ENCODE data around the gene GALNT2. TPM values are rescaled to one million over a fixed set of nuclear protein-coding genes. Genes with fewer than 3 reads are reported as not detected.

The GALNT2 gene
- total and polyA plus RNA-seq, 9 of the 15 experiments (the other 6 are each of a cell fraction or from before 2014, with no cell fraction given): 1.6 to 106 (median 51.9) TPM

DNA sequence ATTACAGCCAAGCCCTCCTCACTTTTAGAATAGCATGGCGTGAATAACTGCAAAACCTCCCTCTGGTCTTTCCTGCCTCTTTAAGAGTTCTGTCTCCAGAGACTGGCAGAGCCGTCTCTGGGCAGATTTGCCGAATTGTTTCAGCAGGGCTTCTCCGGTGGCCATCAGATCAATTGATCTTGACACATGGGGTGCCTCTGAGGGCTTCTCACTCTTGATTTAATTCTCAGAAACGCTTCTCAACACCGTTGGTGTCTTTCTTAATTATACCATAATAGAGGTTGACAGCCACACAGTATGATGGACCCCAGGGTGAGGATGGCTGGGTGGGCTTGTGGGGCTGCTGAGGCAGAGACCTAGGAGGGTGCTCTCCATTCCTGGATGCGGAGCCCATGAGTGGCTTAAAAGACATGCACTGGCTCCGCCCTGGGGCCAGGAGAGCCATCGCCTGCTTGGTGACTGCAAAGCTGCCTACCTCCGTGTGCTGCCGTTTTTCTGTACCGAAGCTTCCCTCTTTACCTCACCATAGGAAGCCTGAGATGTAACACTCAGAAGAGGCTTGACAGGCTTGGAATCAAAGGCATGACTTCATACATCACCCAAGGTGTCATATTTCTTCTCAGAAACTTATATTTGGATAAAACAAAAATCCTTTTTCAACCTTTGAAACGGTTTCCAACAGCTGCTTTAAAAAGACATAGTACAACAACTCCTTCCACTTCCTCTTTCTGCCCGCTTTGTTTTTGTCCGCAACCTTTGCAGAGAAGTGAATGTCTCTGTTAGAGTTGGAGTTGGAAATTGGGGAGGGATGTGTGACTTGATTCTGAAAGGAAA, 82.9 kb downstream of the GALNT2 start (continued):
- TF ChIP-seq POLR2AphosphoS5 (IDR thresholded peaks at IDR 0.05; ENCODE audit: control insufficient read depth, insufficient read depth, low read depth, low read length): no peak
- TF ChIP-seq ZZZ3 (IDR thresholded peaks at IDR 0.05): no peak
- peak; percentile 45; the same call in 1 of the 2 replicates for TF ChIP-seq CXXC5 (CRISPR knock-in tag; IDR thresholded peaks at IDR 0.05)
- TF ChIP-seq ZBTB8A (IDR thresholded peaks at IDR 0.05; ENCODE audit: partially characterized antibody): no peak
- TF ChIP-seq IRF2 (CRISPR knock-in tag; IDR thresholded peaks at IDR 0.05): no peak
- TF ChIP-seq TCF3 (CRISPR knock-in tag; IDR thresholded peaks at IDR 0.05): no peak
- TF ChIP-seq NELFE (IDR thresholded peaks at IDR 0.05; ENCODE audit: insufficient read depth, insufficient read length): no peak
- TF ChIP-seq NBN (IDR thresholded peaks at IDR 0.05; ENCODE audit: low read depth): no peak; the same call in 1 of the 2 replicates
- TF ChIP-seq ZNF444 (CRISPR knock-in tag; IDR thresholded peaks at IDR 0.05): no peak
- TF ChIP-seq HOXB6 (CRISPR knock-in tag; IDR thresholded peaks at IDR 0.05; ENCODE audit: borderline replicate concordance): no peak
- TF ChIP-seq ZNF212 (CRISPR knock-in tag; IDR thresholded peaks at IDR 0.05): no peak

DNA sequence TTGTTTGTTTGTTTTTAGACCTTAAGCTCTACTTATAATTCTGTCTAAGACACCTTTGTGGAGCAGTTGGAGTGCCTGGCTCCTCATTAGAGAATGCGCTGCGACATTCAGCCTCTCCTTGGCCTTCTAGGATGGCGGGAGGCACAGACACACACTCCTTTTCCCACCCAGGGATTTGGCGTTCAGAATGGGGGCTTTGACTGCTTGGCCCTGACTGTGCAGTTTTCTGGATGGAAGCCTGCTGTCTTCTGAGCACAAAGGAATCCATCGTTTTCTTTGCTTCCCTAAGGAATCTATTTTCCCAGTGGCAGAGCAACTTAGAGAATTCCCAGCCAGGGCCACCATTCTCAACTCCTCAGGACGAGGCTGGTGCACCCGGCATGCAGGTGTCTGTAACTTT, 83.6 kb downstream of the GALNT2 start:
- H3K79me2 ChIP-seq (ENCODE audit: control insufficient read depth, insufficient read depth, low read length): peaks cover 98% of the 10 kb centered on the region
- FAIRE-seq: no peak
- intact Hi-C loops (cut with micrococcal nuclease): loop anchor here (10.0 kb wide), 1 partner anchor 596 kb away; the partner anchor contains the start of gene ABCB10
- in situ Hi-C loops (cut with MboI): no loop called here
- CTCF ChIA-PET (ENCODE audit: low intra/inter-chr PET ratio): no interaction called here
- peaks cover 77 to 88% of the 10 kb centered on the region in 2 experiments for H3K4me1 ChIP-seq (replicated peaks in 1 of 2; ENCODE audit: control insufficient read depth in 2 of 2, insufficient read depth in 2 of 2, low read length in 2 of 2)
- POLR2A ChIA-PET: interaction anchor here (0.6 to 1.4 kb wide), 4 partner anchors 15 to 36 kb away, joined by 3 to 4 read pairs (median 3); no protein-coding TSS in a partner anchor
- H4K20me1 ChIP-seq (replicated peaks; ENCODE audit: control insufficient read depth, insufficient read depth, low read length): no peaks in the 10 kb centered on the region
- H3K9me3 ChIP-seq (replicated peaks; ENCODE audit: control insufficient read depth, insufficient read depth, low read depth, low read length): no peaks in the 10 kb centered on the region
- no peak for DNase-seq (ENCODE audit: extremely low read depth in 1 of 4, low spot score in 3 of 4)
- peak overlapping the region; percentile 15 to 36; a peak in 3 of 4 replicates for H3K9ac ChIP-seq (ENCODE audit: insufficient read depth in 1 of 2, low read depth in 2 of 2, low read length in 2 of 2)
- BruUV-seq (replicated peaks): no TSS peak
- no peak for ATAC-seq
- WGBS (ENCODE audit: insufficient coverage, low coverage, missing lambda C conversion rate): 56% methylated on average over 7 of the region's 7 CpGs
- no peaks in the 10 kb centered on the region for H3K27me3 ChIP-seq (ENCODE audit: control insufficient read depth in 2 of 2, insufficient read depth in 2 of 2, low read length in 2 of 2)
- peak overlapping the region; percentile 71; the same call in 2 of the 3 replicates for H3K27ac ChIP-seq (ENCODE audit: extremely low read depth, low read depth, low read length)
- H3K4me3 ChIP-seq: peak overlapping the region; percentile 2; the same call in 1 of the 2 replicates
- H3K36me3 ChIP-seq (ENCODE audit: control insufficient read depth, insufficient read depth, low read length): peaks cover 6% of the 10 kb centered on the region; the same call in 1 of the 3 replicates
- H3K4me2 ChIP-seq (ENCODE audit: insufficient read depth, low read length): peak overlapping the region; percentile 57
- no peak overlapping the region; the same call in 1 of the 2 replicates for H2AFZ ChIP-seq (ENCODE audit: low read depth, low read length)
- no peaks in the 10 kb centered on the region for H3K9me1 ChIP-seq (ENCODE audit: control insufficient read depth, insufficient read depth, low read length)
- 0 out of 2 replicates have a peak, but pooled peaks have one; percentile 38 for TF ChIP-seq ZNF644 (tag; IDR thresholded peaks at IDR 0.05; ENCODE audit: low read depth)
- 0 out of 2 replicates have a peak, but pooled peaks have one; percentile 4 for TF ChIP-seq MAFG (tag; conservative IDR thresholded peaks at IDR 0.05)
- no peak for TF ChIP-seq LEF1 (IDR thresholded peaks at IDR 0.05)
- TF ChIP-seq SMARCC2 (IDR thresholded peaks at IDR 0.05; ENCODE audit: low read depth): peak; percentile 8; the same call in 1 of the 2 replicates
- no peak for TF ChIP-seq SRSF1 (IDR thresholded peaks at IDR 0.05; ENCODE audit: low read depth, low read length)
- TF ChIP-seq NFE2 (IDR thresholded peaks at IDR 0.05; ENCODE audit: low read depth): 0 out of 2 replicates have a peak, but pooled peaks have one; percentile 6
- TF ChIP-seq ZNF316 (IDR thresholded peaks at IDR 0.05): peak; percentile 52
- TF ChIP-seq, protein P1, sequence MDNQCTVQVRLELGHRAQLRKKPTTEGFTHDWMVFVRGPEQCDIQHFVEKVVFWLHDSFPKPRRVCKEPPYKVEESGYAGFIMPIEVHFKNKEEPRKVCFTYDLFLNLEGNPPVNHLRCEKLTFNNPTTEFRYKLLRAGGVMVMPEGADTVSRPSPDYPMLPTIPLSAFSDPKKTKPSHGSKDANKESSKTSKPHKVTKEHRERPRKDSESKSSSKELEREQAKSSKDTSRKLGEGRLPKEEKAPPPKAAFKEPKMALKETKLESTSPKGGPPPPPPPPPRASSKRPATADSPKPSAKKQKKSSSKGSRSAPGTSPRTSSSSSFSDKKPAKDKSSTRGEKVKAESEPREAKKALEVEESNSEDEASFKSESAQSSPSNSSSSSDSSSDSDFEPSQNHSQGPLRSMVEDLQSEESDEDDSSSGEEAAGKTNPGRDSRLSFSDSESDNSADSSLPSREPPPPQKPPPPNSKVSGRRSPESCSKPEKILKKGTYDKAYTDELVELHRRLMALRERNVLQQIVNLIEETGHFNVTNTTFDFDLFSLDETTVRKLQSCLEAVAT (IDR thresholded peaks at IDR 0.05): 0 out of 4 replicates have a peak, but pooled peaks of 1 of the 2 experiments have one; percentile 12
- peak; percentile 16; the same call in 1 of the 2 replicates for TF ChIP-seq ZBTB2 (IDR thresholded peaks at IDR 0.05)

Measured in K562 (cell line).